ENCODE measurements around the gene CLEC20A.

Gene CLEC20A

GRCh38 chr1:178498896-178499675, 2.3 kb upstream of the CLEC20A start:
- FAIRE-seq, result no peak

GRCh38 chr1:178497903-178498478, 1.2 kb upstream of the CLEC20A start:
- FAIRE-seq, result no peak

DNA sequence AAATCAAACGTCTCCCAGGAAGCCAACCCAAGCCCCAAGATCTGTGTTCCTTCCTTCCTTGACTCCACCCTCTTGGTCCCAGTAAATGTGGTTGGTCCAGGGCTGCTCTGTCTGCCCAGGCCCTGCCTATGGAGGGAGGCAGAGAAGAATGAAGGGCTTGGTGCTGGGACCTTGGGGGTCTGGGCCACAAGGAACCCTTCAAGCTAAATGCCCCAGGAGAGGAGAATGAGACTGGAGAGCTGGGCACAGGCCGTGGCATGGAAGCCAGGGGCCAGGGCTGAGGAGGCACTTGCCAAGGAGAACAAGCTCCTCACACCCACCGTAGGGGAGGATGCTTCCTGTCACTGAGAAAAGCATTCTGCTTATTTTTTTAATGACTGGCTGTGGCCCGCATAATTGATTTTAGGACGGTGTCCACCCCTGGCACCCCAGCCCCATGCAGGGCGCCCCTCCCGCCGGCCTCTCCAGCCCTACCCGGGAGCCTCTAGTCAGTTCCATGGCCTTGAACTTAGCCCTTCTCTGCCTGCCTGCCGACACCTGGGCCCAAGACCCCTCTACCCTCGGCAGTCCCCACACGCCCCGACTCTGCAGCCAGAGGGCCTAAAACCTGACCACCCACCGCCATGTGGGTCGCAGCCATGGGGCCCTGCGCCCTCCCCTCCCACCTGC, 889 bp downstream of the CLEC20A start:
- FAIRE-seq, result no peak

GRCh38 chr1:178495158-178495557, 1.6 kb downstream of the CLEC20A start:
- FAIRE-seq, result no peak

DNA sequence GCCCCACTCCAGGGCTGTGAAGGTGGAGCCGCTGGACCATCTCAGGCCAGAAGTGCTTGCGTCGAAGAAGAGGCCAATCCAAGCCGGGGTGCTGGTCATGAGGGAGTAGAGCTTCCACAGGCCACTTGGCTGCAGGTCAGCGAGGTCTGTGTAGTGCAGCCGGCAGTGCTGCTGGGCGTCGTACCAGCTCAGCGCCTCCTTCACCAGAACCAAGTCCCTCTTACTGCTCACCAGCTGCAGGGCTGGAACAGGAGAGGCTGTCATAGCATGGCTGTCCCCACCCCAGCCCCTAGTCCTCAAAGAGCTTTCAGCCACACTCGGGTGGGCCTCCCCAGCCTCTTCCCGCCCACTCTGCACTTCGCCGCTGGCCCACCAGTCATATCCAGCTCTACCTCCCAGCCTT, 2.2 kb downstream of the CLEC20A start:
- FAIRE-seq, result no peak

- FAIRE-seq, result no peak
These were observed 3.4 kb downstream of the CLEC20A start for GRCh38 chr1:178493301-178493741.

DNA sequence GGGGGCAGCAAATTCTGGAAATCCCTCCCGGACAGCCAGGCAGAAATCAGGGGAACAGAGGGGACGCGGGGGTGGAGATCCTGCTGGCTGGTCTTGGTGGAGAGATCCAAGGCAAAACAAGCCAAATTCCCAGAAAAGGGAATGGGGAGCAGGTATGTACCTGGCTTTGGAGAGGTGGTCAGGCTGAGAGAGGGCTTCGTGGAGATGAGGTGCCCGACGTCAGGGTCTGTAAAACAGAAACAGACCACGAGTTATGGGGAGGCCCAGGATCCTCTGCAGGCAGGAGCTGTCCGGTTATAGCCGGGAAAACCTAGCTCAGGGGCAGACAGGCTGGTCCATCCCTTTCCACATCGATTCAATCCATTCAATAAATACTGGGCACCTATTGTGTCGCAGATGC, 4.4 kb downstream of the CLEC20A start:
- FAIRE-seq, result no peak

DNA sequence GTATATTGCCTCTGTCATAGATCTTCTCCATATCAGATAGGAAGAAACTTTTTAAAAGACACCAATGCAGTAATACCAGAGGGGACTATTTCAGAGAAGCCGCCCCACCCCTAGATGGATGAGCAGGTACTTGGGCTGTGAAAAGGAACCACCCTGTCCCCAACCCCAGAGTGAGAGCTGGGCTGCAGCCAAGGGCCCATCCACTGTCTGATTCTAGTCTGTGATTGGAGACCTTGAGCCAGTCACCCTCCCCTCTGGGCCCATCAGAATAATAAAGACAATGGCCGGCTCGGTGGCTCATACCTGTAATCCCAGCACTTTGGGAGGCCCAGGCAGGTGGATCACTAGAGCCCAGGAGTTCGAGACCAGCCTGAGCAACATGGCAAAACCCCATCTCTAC, 5.0 kb downstream of the CLEC20A start:
- no peak for FAIRE-seq

DNA sequence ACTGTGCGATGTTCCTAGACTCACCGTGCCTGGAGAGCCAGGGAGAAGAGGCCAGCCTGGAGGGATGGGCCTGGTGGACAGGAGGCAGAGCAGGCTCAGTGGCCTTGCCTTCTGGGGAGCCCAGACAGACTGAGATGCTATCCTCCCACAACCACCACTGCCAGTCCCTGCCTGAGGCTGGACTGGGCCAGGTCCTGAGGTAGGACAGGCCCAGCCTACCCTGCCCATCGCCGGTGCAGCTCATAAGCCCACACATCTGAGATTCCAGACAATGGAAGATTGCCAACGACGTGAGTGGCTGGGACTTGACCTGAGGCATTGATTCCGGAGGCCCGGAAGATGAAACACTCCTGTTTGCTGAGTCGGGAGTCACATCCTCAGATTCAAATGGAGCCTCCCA, 5.8 kb downstream of the CLEC20A start:
- FAIRE-seq, result no peak

- FAIRE-seq, result no peak
These were observed 6.6 kb downstream of the CLEC20A start for GRCh38 chr1:178490136-178490535.

GRCh38 chr1:178489399-178489798, 7.4 kb downstream of the CLEC20A start:
- no peak for FAIRE-seq

DNA sequence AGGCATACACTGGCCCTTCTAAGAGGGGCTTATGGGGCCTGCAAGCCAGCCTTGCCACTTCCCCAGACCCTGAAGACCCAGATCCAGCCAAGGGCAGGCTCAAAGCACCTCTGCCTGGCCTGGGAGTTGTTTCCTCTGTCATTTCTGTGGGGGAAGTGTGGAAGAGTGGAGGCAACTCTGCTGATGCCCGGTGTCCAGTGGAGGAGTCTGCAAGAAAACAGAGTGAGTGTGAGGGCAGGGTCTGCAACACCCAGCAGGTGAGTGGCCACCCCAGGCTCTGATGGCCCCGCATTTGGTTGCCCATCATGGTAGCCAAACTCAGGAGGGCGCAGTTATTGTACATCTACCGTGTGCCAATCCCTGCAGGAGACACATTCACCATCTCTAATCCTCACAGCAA, 8.4 kb downstream of the CLEC20A start:
- no peak for FAIRE-seq

DNA sequence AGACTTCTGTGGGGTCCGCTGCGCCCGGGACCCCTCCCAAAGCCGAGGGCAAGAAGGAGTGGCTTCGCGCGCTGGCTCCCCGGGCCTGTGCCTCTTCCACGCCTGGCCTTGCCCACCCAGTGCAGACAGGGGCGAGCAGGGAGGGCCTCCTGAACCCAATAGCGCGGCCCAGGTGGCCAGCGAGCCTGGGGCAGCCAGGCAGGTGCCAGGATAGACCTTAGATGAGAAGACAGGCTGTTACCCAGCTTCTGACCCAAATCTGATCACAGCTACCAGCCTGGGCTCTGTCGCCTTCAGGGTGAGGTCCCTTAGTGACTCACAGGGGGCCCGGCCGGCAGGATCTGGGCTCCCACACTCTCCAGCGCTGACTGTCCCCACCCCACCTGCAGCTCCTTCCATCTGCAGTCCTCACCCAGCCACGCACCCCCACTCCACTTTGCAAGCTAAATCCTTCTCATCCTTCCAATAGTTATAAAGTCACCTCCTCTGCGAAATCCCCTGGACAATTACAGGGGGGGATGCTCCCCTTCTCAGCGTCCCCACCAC, 9.6 kb downstream of the CLEC20A start:
- no peak for FAIRE-seq

DNA sequence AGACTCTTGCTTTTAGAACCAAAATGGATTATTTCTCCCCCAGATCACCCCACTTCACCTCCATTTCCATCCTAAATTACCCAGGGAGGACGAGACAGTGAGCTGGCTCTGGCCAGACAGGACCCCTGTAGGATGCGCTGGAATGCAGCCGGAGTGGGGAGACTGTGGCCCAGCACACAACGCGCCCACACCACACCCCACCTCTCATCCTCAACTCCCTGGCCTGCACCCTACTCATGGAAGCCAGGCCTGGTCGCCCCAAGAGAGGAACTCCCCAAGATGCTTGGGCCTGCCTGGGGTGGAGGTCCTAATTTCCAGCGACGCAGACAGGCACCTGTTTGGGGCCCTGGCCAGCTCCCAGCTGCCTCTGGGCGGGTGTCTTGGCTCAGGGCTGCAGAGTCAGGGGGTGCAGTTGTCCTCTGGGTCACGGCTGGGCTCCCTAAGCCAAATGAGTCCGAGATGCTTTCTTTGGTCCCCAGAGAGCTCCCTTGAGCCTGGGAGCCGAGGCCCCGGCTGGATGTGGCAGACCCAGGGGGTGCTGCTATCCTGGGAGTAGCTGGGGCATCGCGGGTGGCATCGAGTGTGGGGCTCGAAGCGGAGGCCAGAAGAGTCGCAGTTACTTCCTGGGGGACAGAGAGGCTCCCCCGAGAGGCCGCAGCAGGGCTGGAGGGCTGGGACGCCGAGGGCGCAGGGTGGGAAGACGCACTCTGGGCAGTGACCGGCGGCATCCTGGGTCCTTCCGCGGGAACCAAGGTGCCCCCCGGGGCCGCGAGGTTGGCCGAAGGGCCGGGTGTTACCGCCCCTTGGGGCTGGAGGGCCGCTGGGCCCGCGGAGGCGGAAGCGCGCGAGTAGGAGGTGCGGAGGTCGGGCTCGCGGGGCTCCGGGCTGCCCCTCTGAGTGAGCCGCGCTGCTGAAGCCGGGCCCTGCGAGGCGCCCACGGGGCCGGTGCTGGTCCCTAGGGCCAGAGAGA, 10.4 kb downstream of the CLEC20A start:
- no peak for FAIRE-seq

DNA sequence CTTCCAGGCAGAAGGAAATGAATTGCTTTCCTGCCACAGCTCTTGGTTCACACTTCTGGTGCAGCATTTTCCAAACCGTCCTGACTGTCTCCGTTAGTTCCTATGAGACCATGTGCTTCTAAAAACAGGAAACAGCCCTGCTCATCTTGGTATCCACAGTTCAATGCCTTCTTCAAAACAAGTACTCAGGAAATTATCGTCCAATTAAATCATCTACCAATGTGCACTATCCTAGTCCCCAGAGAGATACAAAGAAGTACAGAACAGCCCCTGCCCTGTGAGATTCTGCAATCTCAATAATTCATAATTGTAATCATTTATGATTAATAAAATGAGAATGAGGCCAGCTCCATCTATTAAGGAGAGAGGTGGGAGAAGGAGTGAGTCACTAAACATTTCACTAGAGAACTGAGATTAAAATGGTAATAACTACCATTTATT, 11.2 kb downstream of the CLEC20A start:
- no peak for FAIRE-seq

DNA sequence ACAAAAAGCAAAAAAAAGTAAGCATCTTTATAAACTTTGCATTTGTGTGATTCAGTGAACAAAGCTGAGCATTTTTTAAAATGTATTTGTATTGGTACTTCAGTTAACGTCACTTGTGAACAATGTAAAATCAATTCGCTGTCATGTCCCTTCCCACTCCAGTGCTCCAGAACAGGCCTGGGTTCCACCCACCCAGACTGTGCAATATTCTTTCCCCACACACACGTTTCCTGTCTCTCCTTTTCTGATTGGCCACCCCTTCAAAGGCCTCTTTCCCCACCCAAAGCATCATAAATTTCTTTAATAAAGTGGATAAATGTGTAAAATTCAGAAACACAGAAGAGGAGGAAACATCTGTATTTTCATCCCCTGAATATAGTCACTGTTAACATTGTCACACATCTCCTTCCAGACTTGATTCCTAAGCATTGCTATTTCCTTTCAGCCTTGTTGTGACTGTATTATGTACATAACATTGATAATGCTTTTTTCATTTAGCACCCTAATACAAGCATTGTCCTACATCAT, 12.0 kb downstream of the CLEC20A start:
- FAIRE-seq, result no peak

- no peak for FAIRE-seq
These were observed 13.4 kb downstream of the CLEC20A start for GRCh38 chr1:178483251-178483957.

DNA sequence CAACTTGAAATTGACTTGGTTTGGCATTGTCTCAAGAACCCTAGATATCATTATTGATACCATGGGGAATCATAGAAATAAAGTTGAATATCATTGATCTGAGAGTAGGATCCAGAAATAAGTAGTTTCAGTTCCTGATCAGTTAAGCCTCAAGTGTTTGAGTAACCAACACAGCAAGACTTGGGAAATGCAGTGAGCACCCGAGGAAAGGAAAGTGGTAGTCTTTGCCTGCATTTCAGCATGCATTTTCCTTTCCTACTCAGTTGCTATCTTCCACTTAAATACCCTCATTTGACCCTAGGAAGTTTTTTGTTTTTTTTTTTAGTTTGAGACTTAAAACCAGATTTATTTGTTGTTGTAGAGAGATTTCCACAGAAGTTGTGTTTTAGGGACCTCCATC, 18.9 kb downstream of the CLEC20A start:
- FAIRE-seq, result no peak

DNA sequence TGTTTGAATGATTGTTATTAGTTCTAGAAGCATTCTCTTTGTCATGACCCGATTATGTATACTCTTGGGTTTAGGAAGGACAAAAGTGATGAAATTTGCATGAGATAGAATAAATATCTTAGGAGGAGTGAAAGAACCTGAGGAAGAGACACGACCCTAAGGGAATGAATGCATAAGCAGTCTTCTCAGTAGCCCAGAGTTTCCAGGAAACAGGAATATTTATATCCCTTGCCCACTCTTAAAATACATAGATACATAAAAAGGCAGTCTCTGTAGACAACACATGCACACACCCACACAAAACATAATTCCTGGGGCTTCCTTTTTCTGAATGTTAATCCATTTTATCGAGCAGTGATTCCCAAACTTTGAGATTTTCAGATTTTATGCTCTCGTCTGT, 19.4 kb downstream of the CLEC20A start:
- FAIRE-seq, result no peak

DNA sequence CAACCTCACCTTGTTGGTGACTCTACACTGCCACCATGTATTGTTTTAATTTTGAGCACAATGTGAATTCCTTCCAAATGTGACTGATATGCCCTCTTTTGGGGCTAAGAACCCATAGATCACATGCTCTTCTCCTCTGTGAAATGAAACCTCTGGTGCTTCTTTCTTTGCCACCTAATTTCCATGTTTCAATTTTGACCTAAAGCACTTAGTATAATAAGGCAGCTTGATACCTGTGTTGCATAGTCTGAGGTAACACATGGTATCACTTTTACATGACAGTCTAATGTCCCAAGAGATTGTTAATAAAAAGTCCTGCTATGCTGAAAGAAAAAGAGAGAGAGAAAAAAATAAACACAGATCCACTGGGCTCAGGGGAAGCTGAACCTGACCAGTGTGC, 24.2 kb downstream of the CLEC20A start:
- FAIRE-seq, result no peak

DNA sequence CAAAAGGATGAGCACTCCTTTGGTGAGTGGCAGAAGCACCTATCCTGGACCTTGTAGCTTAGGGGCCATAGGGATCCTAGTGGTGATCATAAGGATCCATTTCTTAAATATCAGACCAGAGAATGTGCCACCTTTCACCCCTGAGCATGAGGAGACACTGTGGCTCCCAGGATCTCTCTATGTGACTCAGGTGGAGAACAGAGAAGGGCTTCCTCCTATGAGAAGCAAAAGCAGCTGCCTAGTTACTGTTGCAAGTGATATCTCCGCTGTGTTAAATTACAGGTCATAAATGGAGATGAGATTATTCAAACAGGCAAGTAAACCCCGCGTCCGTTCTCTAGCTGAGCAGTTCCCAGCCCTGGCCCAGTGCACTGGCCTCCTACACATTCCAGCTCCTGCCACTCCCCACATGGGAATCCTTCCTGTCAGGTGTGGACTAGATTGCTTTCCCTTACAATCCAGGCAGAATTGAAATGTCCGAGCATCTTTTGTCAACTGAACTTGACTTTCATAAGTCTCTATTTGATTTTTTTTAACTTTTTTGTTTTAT, 26.3 kb downstream of the CLEC20A start:
- no peak for FAIRE-seq

Measured in A204.1 (cell line).